WTC11 (cell line): Measurements from ENCODE around the gene REC8. TPM values are rescaled to one million over a fixed set of nuclear protein-coding genes. Genes with fewer than 3 reads are reported as not detected.

Source experiments
- ATAC-seq: fragments of 200-7000 bp; cut with Tn5 transposase; 2 replicates; pipeline ENCODE4 v1.10.0; 2021; ENCODE audit warnings: mild to moderate bottlenecking, moderate library complexity
- CTCF ChIA-PET: fragments of 300-600 bp; sonication (Branson Sonifier 250); formaldehyde crosslinking; loops from one replicate; lab custom pipeline; 2021; ENCODE audit warnings: antibody characterized with exemption; lab: Charles Lee
- POLR2A ChIA-PET: fragments of 350-600 bp; sonication (Branson Sonifier 250); formaldehyde crosslinking; loops from one replicate; lab custom pipeline; 2021; ENCODE audit warnings: antibody characterized with exemption; lab: Charles Lee
- DNase-seq: peaks from one replicate; pipeline ENCODE4 v3.0.0; 2021; ENCODE audit warnings: low spot score
- H3K27ac Mint-ChIP-seq: 2 replicates; pipeline ENCODE4 v1.8.0; 2021; ENCODE audit warnings: mixed read lengths
- H3K27me3 Mint-ChIP-seq: 2 replicates; pipeline ENCODE4 v1.8.0; 2021; ENCODE audit warnings: low read depth, mild to moderate bottlenecking, moderate library complexity, mixed read lengths
- H3K36me3 Mint-ChIP-seq: 2 replicates; pipeline ENCODE4 v1.8.0; 2021; ENCODE audit warnings: mixed read lengths
- H3K4me1 Mint-ChIP-seq: 2 replicates; pipeline ENCODE4 v1.8.0; 2022; ENCODE audit warnings: mixed read lengths
- H3K4me3 Mint-ChIP-seq: 2 replicates; pipeline ENCODE4 v1.8.0; 2021; ENCODE audit warnings: mild to moderate bottlenecking, moderate library complexity, mixed read lengths
- H3K9me3 Mint-ChIP-seq: 2 replicates; pipeline ENCODE4 v1.8.0; 2021; ENCODE audit warnings: mixed read lengths
- AR ChIP-seq: fragments of 250-450 bp; sonication (Bioruptor Pico); IDR thresholded peaks from 2 replicates; pipeline ENCODE4 v1.9.0; 2021; ENCODE audit warnings: mild to moderate bottlenecking
- ARID4B ChIP-seq: sonication (generic); formaldehyde crosslinking; IDR thresholded peaks from 2 replicates; pipeline ENCODE4 v1.8.0; 2023; ENCODE audit warnings: missing genetic modification reagents, mild to moderate bottlenecking, borderline replicate concordance
- E2F1 ChIP-seq: sonication (generic); formaldehyde crosslinking; IDR thresholded peaks from 2 replicates; pipeline ENCODE4 v1.8.0; 2022; ENCODE audit warnings: mild to moderate bottlenecking, missing genetic modification reagents
- ERG ChIP-seq: fragments of 250-450 bp; sonication (Bioruptor Pico); IDR thresholded peaks from 2 replicates; pipeline ENCODE4 v1.8.0; 2021; ENCODE audit warnings: mild to moderate bottlenecking
- JAZF1 ChIP-seq: fragments of 250-450 bp; sonication (Bioruptor Pico); IDR thresholded peaks from 2 replicates; pipeline ENCODE4 v1.9.0; 2021; ENCODE audit warnings: moderate library complexity, mild to moderate bottlenecking, inconsistent platforms
- JUN ChIP-seq: sonication (generic); formaldehyde crosslinking; IDR thresholded peaks from 2 replicates; pipeline ENCODE4 v1.8.0; 2023; ENCODE audit warnings: mild to moderate bottlenecking, missing genetic modification reagents
- NR3C1 ChIP-seq: sonication (generic); formaldehyde crosslinking; conservative IDR thresholded peaks from 2 replicates; pipeline ENCODE4 v1.8.1; 2023; ENCODE audit warnings: low read depth, mild to moderate bottlenecking, missing genetic modification reagents
- ZBTB21 ChIP-seq: sonication (generic); formaldehyde crosslinking; IDR thresholded peaks from 2 replicates; pipeline ENCODE4 v1.8.1; 2023; ENCODE audit warnings: mild to moderate bottlenecking, missing genetic modification reagents, borderline replicate concordance
- ZBTB43 ChIP-seq: sonication (generic); formaldehyde crosslinking; IDR thresholded peaks from 2 replicates; pipeline ENCODE4 v1.8.1; 2023; ENCODE audit warnings: mild to moderate bottlenecking, missing genetic modification reagents
- ZNF219 ChIP-seq: sonication (generic); formaldehyde crosslinking; IDR thresholded peaks from 2 replicates; pipeline ENCODE4 v1.8.0; 2023; ENCODE audit warnings: missing genetic modification reagents, mild to moderate bottlenecking, borderline replicate concordance
- ZNF232 ChIP-seq: sonication (generic); formaldehyde crosslinking; IDR thresholded peaks from 2 replicates; pipeline ENCODE4 v1.8.0; 2022; ENCODE audit warnings: mild to moderate bottlenecking, missing genetic modification reagents
- total RNA-seq: library from RNA; stranded (reverse); gene quantifications from 3 replicates; pipeline ENCODE4 v1.2.3, GENCODE V29; 2021

The REC8 gene
- total RNA-seq, 1 experiment from 2014 or later, result 32.2 TPM

- TF ChIP-seq JUN (CRISPR knock-in tag) (0 out of 2 replicates have a peak, but pooled peaks have one; percentile 6), AR (CRISPR knock-in tag) (no peak), ARID4B (CRISPR knock-in tag) (0 out of 2 replicates have a peak, but pooled peaks have one; percentile 14), ZNF232 (CRISPR knock-in tag) (no peak)
- TF ChIP-seq, all 79 proteins: peak for 2
- H3K4me1 Mint-ChIP-seq, result peaks cover 21% of the 10 kb centered on the region
- ATAC-seq, result no peak
- H3K9me3 Mint-ChIP-seq, result no peaks in the 10 kb centered on the region
- no peak overlapping the region; the same call in 1 of the 2 replicates for H3K27ac Mint-ChIP-seq
- H3K4me3 Mint-ChIP-seq, result peak overlapping the region; percentile 99
- ChIA-PET POLR2A (interaction anchor here (0.6 to 3.3 kb wide), 8 partner anchors 10 to 115 kb away, joined by 3 to 24 read pairs (median 8); partner anchors contain the start of genes CHMP4A, DCAF11, IRF9 and NRL), CTCF (interaction anchor here (0.9 to 4.1 kb wide), 8 partner anchors 12 to 152 kb away, joined by 3 to 55 read pairs (median 10); partner anchors contain the start of genes DCAF11, DHRS1, IPO4 and IRF9)
- no peaks in the 10 kb centered on the region for H3K27me3 Mint-ChIP-seq
- peak; percentile 28 for DNase-seq
- H3K36me3 Mint-ChIP-seq, result peaks cover 48% of the 10 kb centered on the region
Measured at GRCh38 chr14:24147761-24148428, 24.0 kb upstream of the REC8 start.

- no peak overlapping the region for H3K27ac Mint-ChIP-seq
- ChIA-PET POLR2A (interaction anchor here (1.7 kb wide), 1 partner anchor 11 kb away, joined by 4 read pairs; the partner anchor contains the start of gene IRF9), CTCF (interaction anchor here (3.4 to 4.1 kb wide), 3 partner anchors 11 to 41 kb away, joined by 19 to 55 read pairs (median 20); partner anchors contain the start of gene IRF9)
- DNase-seq (no peak), ATAC-seq (no peak)
- no peaks in the 10 kb centered on the region for H3K27me3 Mint-ChIP-seq
- peaks cover 40% of the 10 kb centered on the region for H3K36me3 Mint-ChIP-seq
- peaks cover 21% of the 10 kb centered on the region for H3K4me1 Mint-ChIP-seq
- H3K4me3 Mint-ChIP-seq, result peak overlapping the region; percentile 99
- H3K9me3 Mint-ChIP-seq, result no peaks in the 10 kb centered on the region
- TF ChIP-seq ZNF232 (CRISPR knock-in tag) (no peak), NR3C1 (CRISPR knock-in tag) (no peak), JAZF1 (no peak)
- TF ChIP-seq, all 79 proteins: peak for 0
Measured at GRCh38 chr14:24149302-24149969, 22.4 kb upstream of the REC8 start.

- TF ChIP-seq ERG (CRISPR knock-in tag) (no peak), ZBTB21 (no peak), E2F1 (no peak), ZNF219 (no peak), ZBTB43 (CRISPR knock-in tag) (no peak)
- TF ChIP-seq, all 79 proteins: peak for 0
- Mint-ChIP-seq H3K27ac (no peak overlapping the region), H3K4me1 (peaks cover 21% of the 10 kb centered on the region), H3K4me3 (no peak overlapping the region), H3K9me3 (no peaks in the 10 kb centered on the region), H3K27me3 (no peaks in the 10 kb centered on the region), H3K36me3 (peaks cover 43% of the 10 kb centered on the region)
- no peak for DNase-seq
- ATAC-seq, result no peak
- ChIA-PET CTCF (interaction anchor here (0.7 to 4.1 kb wide), 3 partner anchors 11 to 42 kb away, joined by 3 to 19 read pairs (median 4); partner anchors contain the start of genes IPO4 and IRF9), POLR2A (interaction anchor here (1.7 kb wide), 1 partner anchor 11 kb away, joined by 4 read pairs; the partner anchor contains the start of gene IRF9)
Measured at GRCh38 chr14:24150061-24150460, 21.8 kb upstream of the REC8 start.
